Esophagus squamous epithelium (tissue), 5 donors: ENCODE results near the gene CGB1. TPM values are rescaled to one million over a fixed set of nuclear protein-coding genes. Genes with fewer than 3 reads are reported as not detected.

ENCODE experiments used
- DNase-seq: peaks from one replicate; lab custom pipeline; 2025; lab: John Stamatoyannopoulos, UW
- H3K27ac ChIP-seq, 4 donors: fragments of 200-600 bp; sonication (generic); one replicate each; pipeline ENCODE4 v1.5.1; 2016 to 2019; ENCODE audit warnings: mild to moderate bottlenecking in 1 of 4
- H3K27me3 ChIP-seq, 4 donors: fragments of 200-600 bp; sonication (generic); 1 replicate in 3 of 4; 2 replicates in 1 of 4; pipeline versions ENCODE4 v1.5.1 to v1.6.0; 2017 to 2021; ENCODE audit warnings: antibody characterized with exemption in 1 of 4
- H3K36me3 ChIP-seq, 3 donors: fragments of 200-600 bp; sonication (generic); one replicate each; pipeline ENCODE4 v1.5.1; 2016 to 2019
- H3K4me1 ChIP-seq, 3 donors: fragments of 200-600 bp; sonication (generic); one replicate each; pipeline ENCODE4 v1.5.1; 2017 to 2019
- H3K4me3 ChIP-seq, 4 donors: fragments of 200-600 bp; sonication (generic); 1 replicate in 3 of 4; 2 replicates in 1 of 4; pipeline ENCODE4 v1.5.1; 2016 to 2019; ENCODE audit warnings: mild to moderate bottlenecking in 2 of 4, moderate library complexity in 1 of 4
- H3K9me3 ChIP-seq, 3 donors: fragments of 200-600 bp; sonication (generic); one replicate each; pipeline ENCODE4 v1.5.1; 2016 to 2019
- POLR2A ChIP-seq, 4 donors: fragments of 450-650 bp; IDR thresholded peaks; one replicate each; pipeline ENCODE4 v1.6.1; 2017; ENCODE audit warnings: antibody characterized with exemption in 4 of 4, mild to moderate bottlenecking in 4 of 4, moderate library complexity in 3 of 4
- WGBS, 2 donors: methylation state at CpG; one replicate each; pipeline ENCODE4 v1.1.5; 2018; 5-methylcytosine and 5-hydroxymethylcytosine counted together
- intact Hi-C: fragments of 100-400 bp; cut with DNase I; formaldehyde crosslinking; loops from one replicate; pipeline ENCODE4 v1.15.0; 2022
- total RNA-seq, 4 donors: library from RNA; depleted of rRNA; stranded (reverse); fragments of >200 nt; gene quantifications; one replicate each; pipeline ENCODE4 v1.1.0, GENCODE V29; 2016
- TF ChIP-seq, protein P1 (sequence below), 6 experiments: fragments of 450-650 bp in 4 of 6; fragments of 200-600 bp in 2 of 6; sonication (generic) in 2 of 6; IDR thresholded peaks; one replicate each; pipeline ENCODE4 v1.5.1; 2016 to 2019; ENCODE audit warnings: antibody characterized with exemption in 6 of 6, mild to moderate bottlenecking in 4 of 6, moderate library complexity in 4 of 6
- donor health status: DM: yes; HTN: yes; CAD: no.

CGB1 gene
- total RNA-seq, 4 donors from 2014 or later: not detected

DNA sequence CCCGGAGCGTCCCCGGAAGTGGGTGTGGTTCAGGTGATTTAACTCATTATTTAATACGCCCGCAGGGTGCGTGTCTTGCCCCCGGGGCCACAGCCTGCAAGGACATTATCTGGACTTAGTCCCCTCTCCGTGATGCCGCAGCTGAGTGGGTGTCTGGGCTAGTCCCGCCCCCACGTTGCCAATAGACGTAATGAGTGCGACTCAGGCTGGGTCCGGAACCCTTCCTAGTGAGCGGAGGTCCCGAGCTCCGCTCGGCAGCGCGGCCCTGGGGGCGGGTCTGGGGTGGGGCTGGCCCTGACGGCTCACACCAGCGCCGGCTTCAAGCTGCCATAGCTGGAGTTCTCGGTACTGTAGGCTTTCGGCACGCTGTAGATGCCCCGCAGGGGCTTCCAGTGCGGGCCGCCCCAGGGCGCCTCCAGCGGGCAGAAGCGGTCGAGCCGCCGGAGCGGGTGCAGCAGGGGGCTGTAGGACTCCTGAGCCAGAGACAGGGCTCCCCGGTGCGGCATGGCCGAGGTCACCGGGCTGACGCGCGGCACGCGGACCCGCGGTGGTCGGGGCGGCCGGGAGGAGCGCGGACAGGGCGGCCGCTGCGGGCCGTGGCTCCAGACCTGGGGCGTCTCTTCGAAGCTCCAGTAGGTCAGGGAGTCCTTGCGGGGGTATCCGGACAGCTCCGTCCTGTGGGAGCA lies 18.9 kb downstream of the CGB1 start:
- Histone ChIP-seq H3K36me3 (peaks cover 0 to 41% (median 5%) of the 10 kb centered on the region in 3 donors), H3K4me3 (peak overlapping the region; percentile 21 to 68 (median 48)), H3K9me3 (no peaks in the 10 kb centered on the region), H3K27ac (peak overlapping the region in 2 of 4 donors; percentile 5 to 23), H3K4me1 (peaks cover 0 to 35% (median 20%) of the 10 kb centered on the region in 3 donors), H3K27me3 (peaks cover 0 to 38% (median 0%) of the 10 kb centered on the region in 4 donors)
- TF ChIP-seq, protein P1, sequence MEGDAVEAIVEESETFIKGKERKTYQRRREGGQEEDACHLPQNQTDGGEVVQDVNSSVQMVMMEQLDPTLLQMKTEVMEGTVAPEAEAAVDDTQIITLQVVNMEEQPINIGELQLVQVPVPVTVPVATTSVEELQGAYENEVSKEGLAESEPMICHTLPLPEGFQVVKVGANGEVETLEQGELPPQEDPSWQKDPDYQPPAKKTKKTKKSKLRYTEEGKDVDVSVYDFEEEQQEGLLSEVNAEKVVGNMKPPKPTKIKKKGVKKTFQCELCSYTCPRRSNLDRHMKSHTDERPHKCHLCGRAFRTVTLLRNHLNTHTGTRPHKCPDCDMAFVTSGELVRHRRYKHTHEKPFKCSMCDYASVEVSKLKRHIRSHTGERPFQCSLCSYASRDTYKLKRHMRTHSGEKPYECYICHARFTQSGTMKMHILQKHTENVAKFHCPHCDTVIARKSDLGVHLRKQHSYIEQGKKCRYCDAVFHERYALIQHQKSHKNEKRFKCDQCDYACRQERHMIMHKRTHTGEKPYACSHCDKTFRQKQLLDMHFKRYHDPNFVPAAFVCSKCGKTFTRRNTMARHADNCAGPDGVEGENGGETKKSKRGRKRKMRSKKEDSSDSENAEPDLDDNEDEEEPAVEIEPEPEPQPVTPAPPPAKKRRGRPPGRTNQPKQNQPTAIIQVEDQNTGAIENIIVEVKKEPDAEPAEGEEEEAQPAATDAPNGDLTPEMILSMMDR (IDR thresholded peaks at IDR 0.05): peak in 4 of 6 experiments; percentile 26 to 47 (median 36)
- no peak for TF ChIP-seq POLR2A (IDR thresholded peaks at IDR 0.05)
- WGBS, 2 donors: 0% methylated on average over 1 to 2 of the region's 62 CpGs
- no peak for DNase-seq
- intact Hi-C loops: no loop called here

DNA sequence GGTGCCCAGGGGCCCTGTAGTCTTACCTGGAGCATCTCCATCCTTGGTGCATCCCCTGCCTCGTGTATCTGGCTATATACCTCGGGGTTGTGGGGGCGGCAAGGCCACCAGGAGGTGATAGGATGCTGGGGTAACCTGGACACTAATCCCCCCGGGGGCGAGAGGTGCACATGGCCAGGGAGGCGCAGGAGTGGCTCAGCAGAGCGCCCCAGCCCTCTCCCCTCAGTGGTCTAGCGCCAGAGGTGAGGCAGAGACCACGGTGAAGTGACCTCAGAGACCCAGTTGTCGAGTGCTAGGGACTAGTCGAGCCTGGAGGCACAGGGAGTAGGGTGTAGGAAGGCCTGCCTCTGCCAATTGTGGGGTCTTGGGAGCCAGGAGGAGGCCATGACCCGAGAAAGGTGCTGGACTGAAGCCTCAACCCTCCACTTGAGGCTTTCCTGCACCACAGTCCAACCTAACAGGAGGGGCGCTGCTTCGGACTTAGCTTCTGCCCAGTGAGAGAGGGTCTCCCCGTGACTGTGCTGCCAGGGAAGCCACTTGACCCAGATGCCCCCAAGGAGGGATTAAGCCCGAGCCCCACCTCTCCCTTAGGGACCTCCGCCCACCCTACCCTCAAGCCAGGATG lies 19.5 kb downstream of the CGB1 start, which contains the start of gene LHB:
Gene LHB, minus strand, starts transcription at position 51 of the 625 bp plus-strand sequence. Its CDS starts 10 bp downstream, at position 41.
- intact Hi-C loops: no loop called here
- Histone ChIP-seq H3K27ac (peak within 1 kb of the TSS in 2 of 4 donors; percentile 5 to 23), H3K4me3 (peak within 1 kb of the TSS; percentile 21 to 68 (median 48)), H3K4me1 (peaks cover 0 to 35% (median 20%) of the 10 kb centered on the region in 3 donors), H3K9me3 (no peaks in the 10 kb centered on the region), H3K27me3 (peaks cover 0 to 38% (median 0%) of the 10 kb centered on the region in 4 donors), H3K36me3 (peaks cover 0 to 48% (median 5%) of the 10 kb centered on the region in 3 donors)
- 83% methylated on average over 6 of the region's 17 CpGs; no CpG with 5 or more reads in 1 of the 2 donors for WGBS, 2 donors
- TF ChIP-seq, protein P1 (IDR thresholded peaks at IDR 0.05): no peak
- TF ChIP-seq POLR2A (IDR thresholded peaks at IDR 0.05): no peak
- DNase-seq: no peak

DNA sequence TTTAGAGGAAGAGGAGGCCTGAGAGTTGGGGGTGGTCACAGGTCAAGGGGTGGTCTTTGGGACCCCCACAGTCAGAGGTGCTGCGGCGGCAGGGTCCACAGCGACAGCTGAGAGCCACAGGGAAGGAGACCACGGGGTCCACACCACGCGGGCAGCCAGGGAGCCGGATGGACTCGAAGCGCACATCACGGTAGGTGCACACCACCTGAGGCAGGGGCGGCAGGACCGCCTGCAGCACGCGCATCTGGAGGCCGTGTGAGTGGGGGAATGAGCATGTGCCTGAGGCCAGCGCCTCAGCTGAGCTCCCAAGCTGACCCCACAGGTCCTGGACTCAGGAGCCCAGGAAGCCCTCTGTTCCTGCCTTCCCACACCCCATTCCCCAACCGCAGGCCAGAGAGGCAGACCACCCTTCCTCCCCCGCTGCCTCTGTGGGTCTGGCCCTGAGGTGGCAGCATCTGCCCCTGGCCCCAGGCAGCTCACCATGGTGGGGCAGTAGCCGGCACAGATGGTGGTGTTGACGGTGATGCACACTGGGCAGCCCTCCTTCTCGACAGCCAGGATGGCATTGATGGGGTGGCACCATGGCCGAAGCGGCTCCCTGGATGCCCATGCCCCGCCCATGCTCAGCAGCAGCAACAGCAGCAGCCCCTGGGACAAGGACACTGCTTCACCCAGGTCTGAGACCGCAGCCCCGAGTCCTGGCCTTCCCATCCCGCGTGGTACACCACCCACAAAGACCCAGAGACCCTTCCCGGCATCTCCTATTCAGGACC lies 20.4 kb downstream of the CGB1 start:
- TF ChIP-seq, protein P1 (IDR thresholded peaks at IDR 0.05): no peak
- no peak for TF ChIP-seq POLR2A (IDR thresholded peaks at IDR 0.05)
- peaks cover 0 to 38% (median 0%) of the 10 kb centered on the region in 4 donors for H3K27me3 ChIP-seq
- H3K27ac ChIP-seq: no peak overlapping the region
- no peak for DNase-seq
- H3K4me1 ChIP-seq: peaks cover 0 to 35% (median 20%) of the 10 kb centered on the region in 3 donors
- no peaks in the 10 kb centered on the region for H3K9me3 ChIP-seq
- WGBS, 2 donors: 40 to 92% methylated on average over 2 to 11 of the region's 29 CpGs
- intact Hi-C loops: no loop called here
- H3K36me3 ChIP-seq: peaks cover 4 to 57% (median 5%) of the 10 kb centered on the region in 3 donors
- no peak overlapping the region for H3K4me3 ChIP-seq

DNA sequence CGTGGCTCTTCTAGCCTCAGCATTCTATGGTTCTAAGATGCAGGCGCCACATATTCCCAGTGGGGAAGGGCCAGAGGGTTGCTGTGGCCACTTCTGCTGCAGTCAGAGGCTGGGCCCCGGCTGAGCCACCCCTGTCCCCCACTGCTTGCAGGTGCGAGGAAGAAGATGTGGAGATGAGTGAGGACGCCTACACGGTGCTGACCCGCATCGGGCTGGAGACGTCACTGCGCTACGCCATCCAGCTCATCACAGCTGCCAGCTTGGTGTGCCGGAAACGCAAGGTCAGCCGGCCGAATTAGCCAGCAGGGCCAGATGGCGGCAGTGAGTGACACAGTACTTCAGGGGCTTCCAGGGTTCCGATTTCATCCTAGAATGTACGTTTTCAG lies 21.8 kb downstream of the CGB1 start:
- no peak for TF ChIP-seq POLR2A (IDR thresholded peaks at IDR 0.05)
- TF ChIP-seq, protein P1 (IDR thresholded peaks at IDR 0.05): no peak
- H3K36me3 ChIP-seq: peaks cover 13 to 71% (median 15%) of the 10 kb centered on the region in 3 donors

More for the DNA sequence above, 21.8 kb downstream of the CGB1 start:
- H3K27ac ChIP-seq: no peak overlapping the region
- H3K4me1 ChIP-seq: peaks cover 0 to 28% (median 20%) of the 10 kb centered on the region in 3 donors
- intact Hi-C loops: no loop called here
- DNase-seq: no peak
- no peaks in the 10 kb centered on the region for H3K9me3 ChIP-seq
- H3K4me3 ChIP-seq: no peak overlapping the region
- H3K27me3 ChIP-seq: peaks cover 0 to 28% (median 0%) of the 10 kb centered on the region in 4 donors
- WGBS, 2 donors: 58 to 89% methylated on average over 2 to 10 of the region's 18 CpGs
